GM21515 (cell line): ENCODE data around the gene TMEM134.

Experiments
- ATAC-seq: cut with Tn5 transposase; IDR thresholded peaks from one replicate; pipeline ENCODE4 v1.9.1; 2021; ENCODE audit not compliant: unreplicated experiment

TMEM134 gene

DNA sequence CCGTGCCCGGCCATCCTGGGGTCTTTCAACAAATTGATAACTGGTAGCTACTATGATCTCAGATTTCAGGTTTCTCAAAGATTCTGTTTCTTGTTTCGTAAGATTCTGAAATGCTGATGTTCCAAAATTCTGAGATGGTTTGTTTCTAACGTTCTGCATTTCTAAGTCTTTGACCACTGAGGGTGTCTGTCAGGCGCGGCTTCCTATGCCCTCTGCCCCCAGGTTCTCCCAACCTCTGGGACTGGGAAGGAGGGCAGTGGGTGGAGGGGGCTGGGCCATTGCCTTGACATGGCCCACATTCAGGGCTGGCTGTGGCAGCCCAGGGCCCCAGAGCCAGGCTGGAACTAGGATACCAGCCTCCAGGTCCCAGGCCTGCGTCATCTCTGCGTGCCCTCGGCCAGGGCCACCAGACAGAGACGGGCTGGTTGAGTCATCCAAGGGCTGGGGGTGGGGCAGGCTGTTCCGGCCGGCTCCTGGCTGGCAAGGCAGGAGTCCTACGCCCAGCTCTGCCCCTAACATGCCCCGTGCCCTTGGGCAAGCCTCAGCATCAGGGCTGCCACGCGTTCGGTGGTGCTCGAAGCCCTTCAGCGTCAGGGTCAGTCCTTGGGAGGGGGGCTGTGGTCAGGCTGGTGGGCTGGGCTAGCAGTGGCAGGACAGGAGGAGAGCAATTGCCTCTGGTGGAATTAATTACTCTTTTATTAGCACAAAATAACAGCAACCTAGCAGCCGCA lies 5.2 kb downstream of the TMEM134 start:
- ATAC-seq = no peak

DNA sequence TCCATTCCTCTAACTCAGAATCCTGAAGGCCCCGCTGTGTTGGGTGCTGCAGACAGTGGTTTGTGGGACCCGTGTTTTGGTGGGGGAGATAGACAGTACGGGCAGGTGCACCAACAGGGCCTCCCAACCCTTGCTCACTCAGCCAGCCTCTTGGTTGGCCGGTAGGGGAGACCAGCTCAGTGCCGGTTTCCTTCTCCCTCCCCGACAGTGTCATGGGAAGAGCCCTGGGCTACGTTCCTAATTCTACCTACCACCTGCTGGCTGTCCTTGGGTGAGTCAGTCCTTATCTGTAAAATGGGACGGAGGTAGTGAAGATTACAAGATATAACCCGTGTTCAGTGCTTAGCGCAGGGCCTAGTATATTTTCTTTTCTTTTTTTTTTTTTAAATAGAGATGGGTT lies 5.9 kb downstream of the TMEM134 start:
- ATAC-seq = no peak

DNA sequence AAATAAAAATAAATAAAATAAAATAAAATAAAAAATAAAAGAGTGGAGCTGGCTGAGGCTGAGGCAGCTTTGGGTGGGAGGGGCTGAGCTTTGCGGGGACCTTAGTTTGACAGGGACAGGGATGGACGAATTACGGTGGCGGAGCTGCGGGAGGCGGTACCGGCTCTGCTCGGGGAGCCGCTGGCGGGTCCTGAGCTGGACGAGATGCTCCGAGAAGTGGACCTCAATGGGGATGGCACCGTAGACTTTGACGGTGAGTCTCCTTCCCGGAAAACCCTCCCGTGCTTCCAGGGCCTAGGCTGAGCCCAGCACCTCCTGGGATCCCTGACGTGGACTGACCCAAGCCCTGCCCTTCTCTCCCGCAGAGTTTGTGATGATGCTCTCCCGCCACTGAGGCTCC lies 10.8 kb downstream of the TMEM134 start:
- ATAC-seq = no peak

DNA sequence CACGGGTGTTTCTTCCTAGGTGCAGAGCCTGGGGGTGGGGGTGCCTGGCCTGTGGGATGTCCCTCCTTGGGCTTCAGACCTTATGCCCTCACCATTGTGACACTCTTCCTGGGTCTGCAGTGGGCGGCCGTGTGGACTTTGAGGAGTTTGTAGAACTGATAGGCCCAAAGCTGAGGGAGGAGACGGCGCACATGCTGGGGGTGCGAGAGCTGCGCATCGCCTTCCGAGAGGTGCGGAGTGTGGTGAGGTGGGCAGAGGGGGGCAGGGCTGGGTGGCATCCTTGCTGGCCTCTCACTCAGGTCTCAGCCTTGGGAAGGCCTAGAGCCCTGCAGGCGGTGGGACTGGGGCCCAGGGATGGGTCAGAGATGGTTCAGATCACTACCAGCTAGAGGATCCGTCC lies 11.6 kb downstream of the TMEM134 start:
- no peak for ATAC-seq

DNA sequence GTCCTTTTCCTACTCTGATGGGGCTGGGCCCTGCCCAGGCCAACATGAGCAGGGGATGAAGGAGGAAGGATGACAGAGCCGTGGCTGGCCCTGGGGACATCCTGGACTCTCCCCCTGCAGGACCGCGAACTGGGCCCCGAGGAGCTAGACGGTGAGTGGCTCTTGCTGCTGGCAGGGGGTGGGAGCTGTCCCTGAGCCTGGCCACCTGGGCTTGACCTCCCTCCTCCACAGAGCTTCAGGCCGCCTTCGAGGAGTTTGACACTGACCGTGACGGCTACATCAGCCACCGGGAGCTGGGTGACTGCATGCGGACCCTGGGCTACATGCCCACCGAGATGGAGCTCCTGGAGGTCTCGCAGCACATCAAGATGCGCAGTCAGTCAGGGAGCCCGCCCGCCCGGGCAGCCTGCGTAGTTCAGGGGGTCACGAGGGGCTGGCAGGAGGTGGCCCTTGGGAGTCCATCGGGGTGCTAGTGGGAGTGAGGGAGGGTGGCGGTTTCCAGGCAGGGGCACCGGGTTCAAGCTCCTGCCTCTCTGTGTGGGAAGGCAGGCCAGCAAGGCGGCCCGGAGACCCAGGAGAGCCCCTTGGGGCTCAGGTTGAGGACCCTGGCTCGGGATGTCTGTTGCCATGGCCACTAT lies 12.9 kb downstream of the TMEM134 start:
- ATAC-seq = no peak

DNA sequence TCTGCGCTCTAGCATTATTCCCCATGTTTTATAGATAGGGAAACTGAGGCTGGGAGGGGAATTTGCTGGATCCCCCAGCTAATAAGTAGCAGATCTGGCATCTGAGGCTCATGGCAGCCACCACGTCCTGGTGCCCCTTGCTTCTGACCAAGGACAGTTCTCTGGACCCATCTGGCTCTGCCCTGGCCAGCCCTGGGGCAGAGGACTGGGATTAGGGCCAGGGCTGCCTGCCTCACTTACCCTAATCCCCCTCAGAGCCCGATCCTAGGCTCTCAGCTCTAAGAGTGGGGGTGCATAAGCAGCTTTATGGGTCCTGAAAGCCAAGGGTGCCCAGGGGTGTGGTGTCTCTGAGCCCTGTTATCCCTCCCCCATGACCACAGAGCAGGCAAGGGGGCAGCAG lies 14.0 kb downstream of the TMEM134 start, which contains the start of gene CABP4:
Gene CABP4 (plus strand): TSS at position 301 of the 400 bp plus-strand sequence. CDS start 70 bp downstream, at position 371.
- no peak for ATAC-seq

DNA sequence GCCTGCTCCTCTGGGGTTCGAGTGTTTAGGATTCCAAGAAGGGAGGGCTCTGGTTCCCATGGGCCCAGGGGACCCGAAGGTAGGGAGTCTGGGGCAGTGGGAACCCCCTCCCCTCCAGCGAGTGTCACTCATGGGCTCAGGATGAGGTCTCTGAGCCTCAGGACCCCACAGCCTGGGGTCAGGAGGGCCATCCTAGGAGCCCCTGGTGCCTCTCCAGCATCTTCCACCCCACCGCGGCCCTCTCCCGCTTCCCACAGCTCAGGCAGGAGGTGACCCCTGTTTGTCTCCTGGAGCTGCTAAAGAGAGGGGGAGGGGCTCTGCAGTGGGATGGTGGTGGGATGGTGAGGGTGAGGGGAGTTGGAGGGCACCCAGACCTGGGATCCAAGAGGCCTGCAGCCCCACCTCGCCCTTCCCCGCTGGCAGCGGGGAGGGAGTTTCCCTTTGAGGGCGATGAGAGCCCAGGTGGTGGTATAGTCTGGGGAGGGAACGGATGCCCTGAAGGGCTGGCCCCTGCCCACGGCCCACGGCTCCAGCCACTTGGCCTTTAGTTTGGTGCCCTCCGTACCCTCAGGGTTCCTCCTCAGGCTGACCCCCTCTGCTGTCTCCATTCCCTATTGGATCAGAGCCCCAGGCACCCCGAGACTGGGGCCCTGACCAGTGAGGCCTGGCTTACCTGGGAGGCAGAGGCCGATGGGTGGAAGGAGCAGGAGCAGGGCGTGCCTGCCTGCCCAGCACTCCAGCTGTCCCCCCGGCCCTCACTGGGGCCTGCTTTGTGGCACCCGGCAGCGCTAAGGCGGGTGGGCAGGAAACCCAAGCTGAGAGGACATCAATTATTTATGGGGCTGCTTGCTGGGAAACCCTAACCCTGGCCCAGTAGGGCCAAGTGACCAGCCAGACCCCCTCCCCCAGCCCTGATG lies 15.0 kb downstream of the TMEM134 start:
- no peak for ATAC-seq

DNA sequence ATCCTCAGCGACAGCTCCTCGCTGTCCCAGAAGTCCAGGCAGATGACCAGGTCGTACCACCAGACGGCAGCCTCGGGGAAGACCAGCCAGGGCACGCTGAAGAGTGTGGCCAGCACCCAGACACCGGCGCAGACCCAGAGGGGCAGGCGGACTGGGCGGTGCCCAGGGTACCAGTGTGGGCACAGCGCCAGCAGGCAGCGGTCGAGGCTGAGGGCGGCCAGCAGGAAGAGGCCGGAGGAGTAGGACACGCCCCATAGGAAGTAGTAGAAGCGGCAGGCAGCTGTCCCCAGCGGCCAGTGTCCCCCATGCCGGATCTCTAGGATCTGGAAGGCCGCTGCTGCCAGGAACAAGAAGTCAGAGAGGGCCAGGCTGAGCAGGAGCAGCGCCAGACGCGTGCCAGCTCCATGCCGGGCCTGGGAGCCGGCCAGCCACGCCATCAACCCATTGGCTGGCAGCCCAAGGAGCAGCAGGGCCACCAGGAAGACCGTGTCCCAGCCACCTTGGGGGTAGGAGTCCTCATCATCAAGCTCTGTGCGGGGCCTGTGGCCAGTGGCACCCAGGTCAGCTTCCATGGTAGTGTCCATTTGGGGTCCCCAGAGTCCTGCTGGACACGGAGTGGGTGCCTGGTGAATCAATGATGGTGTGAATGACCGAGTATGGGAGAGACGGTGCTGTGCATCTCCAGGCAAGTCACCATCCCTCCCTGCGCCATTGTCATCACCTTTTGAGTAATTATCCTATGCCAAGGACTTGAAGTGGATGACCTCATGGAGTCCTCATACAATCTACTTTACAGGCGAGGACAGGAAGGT lies 16.7 kb downstream of the TMEM134 start, which contains the start of gene GPR152:
Gene GPR152 (minus strand): TSS at position 589 of the 812 bp plus-strand sequence. CDS start 5 bp downstream, at position 584.
- ATAC-seq = no peak

DNA sequence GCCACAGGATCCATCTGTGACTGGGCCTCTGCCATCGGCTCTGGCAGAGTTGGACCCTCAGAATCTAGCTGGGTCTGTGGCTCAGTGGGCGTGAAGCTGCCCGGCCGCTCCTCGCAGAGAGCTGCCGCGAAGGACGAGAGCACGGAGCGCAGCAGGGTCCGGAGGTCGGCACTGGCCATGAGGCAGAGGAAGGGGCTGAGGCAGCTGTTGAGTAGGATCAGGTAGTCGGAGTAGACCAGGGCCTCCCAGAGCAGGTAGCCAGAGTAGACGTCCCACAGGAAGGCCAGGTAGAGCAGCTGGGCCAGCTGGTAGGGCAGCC lies 17.4 kb downstream of the TMEM134 start:
- no peak for ATAC-seq

DNA sequence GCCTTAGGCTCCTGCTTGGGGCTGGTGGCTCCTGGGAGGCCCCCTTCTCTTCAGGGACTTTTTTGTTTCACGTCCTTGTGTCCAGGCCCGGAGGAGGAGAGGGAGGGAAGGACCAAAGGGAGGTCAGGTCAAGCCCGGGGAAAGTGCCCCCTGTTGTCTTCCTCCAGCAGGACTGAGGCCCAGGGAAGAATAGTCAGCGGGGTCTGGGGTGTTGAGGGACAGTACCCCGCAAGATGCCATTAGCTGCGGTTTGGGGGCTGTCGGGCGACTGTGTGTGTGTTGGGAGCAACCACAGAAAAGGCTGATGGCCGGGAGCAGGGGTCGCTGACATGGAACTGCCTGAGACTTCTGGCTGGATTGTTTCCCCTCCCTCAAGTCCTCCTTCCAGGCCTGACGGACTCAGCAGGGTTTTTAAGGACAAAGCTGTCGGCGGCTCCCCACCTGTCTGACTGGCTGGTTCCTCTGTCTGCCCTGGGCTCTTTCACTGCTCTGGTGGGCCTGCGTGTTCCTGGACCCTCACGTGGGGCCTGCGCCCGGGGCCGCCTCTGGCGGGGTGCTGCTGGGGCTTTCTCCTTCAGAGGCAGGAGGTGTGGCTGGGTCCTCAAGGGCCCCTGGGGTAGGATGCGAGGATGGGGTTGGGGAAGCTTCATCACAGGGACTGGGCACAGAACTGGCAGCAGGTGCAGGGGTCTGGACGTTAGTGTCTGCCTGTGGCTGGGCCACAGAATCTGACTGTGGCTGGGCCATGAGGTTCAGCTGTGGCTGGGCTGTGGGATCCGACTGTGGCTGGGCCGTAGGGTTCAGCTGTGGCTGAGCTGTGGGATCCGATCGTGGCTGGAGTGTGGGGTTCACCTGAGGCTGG lies 18.0 kb downstream of the TMEM134 start:
- no peak for ATAC-seq

DNA sequence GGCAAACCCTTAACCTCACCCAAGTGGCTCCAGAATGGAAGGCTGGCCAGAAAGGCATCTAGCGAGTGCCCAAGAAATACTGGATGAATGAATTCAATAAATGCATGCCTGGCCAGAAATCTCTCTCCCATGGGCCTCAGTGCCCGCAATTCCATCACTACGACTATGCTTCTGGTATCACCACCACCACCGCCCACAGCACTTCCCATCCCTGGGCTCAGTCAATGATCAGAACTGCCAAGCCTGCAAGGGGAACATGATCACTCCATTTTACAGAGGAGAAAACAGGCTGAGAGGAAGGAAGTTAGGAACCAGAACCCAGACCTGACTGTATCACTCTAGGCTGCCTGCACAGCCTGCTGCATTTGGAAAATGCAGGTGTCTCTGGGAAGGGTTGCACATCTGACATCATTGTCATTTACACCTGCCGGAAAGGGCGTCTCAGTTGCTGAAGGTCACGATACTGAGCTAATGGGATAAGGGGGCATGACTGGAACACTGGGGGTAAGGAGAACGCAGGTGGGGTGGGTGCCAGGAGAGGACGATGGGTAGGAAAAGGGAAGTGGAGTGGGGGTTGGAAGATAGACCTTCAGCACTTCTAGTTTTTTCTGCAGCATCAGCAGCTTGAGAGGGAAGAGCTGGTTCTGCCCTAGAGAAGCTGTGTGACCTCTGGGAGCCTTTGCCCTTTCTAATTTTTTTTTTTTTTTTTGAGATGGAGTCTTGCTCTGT lies 19.8 kb downstream of the TMEM134 start:
- no peak for ATAC-seq

DNA sequence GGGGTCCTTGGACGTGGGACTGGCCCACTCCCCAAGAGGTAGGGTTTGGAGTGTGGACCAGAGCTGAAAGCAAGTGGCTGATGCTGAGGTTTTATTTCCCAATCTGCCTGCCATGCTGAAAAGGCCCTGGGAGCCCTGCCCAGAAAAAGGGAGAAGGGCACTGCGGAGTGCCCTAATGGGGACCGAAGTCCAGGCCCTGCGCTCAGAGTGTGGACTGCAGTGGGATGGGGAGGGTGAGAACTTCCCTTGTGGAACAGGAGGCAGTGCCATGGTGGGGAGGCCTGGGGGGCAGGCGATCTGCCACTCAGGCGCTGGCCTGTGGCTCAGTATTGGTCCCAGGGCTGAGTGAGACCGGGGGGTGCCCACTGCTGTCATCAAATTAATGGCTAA lies 20.8 kb downstream of the TMEM134 start:
- ATAC-seq = no peak

DNA sequence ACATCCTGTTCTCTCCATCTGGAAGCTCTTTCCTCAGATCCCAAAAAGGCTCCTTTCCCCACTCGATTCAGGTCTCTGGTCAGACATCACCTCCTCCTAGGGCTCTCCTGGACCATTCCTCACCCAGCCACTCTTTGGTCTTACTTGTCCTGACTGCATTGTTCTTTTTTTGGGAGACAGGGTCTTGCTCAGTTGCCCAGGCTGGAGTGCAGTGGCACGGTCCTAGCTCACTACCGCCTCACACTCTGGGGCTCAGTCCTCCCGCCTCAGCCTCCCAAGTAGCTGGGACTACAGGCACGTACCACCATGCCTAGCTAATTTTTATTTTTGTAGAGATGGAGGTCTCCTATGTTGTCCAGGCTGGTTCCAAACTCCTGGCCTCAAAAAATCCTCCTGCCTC lies 23.5 kb downstream of the TMEM134 start:
- no peak for ATAC-seq

DNA sequence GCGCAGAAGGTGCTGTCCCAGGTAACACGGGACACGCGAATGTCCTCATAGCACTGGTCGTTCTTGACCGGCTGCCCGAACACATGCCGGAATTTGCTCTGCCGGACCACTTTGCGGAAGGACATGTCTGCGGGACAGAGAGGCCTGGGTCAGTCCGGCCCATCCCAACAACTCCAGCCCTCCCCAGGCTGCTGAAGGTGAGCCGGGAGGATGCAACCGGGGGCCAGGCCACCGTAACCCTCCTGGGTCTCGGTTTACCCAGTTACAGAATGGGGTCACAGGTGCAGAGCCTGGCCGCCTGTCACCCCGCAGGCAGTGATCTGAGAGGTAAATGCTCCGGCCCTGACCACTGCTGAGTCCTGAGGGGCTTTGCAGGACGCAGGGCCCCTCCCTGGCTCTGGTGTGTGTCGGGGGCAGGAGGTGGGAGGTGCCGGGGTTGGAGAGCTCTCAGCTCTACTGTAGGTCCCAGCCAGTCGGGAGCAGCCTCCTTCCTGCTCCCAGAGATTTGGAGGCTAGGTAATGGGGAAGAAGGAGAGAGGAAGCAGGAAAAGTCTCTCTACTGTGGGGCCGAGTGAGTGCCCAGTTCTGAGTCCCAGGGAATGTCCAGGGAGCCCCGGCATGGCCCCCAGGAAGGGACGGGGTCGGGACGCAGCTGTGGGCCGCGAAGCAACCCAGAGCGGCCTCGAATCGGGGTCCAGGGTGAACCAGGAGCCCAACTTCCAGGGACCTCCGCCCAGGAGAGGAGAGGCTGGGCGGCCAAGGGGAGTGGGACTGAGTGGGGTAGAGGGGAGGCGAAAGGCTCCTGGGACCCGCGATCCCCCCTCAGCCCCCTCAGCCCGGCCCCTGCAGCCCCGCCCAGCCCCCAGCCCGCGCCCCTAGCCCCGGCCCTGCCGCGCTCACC lies 26.3 kb downstream of the TMEM134 start:
- ATAC-seq = no peak

DNA sequence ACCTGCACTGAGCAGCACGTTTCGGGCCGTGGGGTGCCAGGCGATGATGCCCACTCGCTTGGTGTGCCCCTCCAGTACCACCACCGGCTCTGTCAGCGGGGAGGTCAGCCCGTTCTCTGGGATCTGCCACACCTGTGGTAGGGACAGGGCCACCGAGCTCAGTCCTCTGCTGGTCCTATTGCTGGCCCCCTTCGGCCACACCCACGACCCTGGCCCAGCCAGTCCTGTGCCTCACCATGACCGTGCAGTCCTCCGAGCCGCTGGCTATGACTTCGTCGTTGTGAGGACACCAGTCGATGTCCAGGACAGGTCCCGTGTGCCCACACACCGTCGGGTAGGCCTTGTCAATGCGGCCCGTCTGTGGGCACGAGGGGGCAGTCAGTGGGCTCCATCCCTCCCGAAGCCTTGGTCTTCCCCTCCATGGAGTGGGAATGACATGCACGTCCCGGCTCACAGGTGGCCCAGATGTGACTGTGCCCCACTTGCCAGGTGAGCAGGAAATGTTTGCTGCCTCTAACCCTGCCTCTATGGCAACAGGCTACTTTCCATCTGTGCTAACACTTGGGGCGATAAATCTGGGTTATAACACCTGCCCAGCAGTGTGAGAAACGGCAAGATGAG lies 27.2 kb downstream of the TMEM134 start:
- ATAC-seq = no peak

DNA sequence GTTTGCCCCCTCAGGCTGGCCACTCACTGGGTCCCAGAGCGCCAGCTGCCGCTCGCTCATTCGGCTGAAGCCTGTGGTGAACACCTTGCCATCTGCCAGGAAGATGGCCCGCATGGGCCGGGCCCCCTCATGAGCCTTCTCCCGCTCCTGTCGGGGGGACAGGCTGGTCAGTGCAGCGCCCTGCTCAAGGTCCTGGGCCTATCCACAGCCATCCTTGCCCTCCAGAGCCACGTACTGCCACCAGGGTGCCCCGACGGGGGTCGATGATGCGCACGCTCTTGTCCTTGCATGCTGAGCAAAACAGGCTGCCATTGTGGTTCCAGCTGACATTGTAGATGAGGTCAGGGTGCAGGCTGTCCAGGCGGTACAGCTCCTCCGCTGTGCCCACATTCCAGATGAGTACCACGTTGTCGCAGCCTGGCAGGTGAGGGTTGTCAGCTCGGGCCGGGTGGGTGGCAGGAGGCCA lies 27.9 kb downstream of the TMEM134 start:
- ATAC-seq = no peak

DNA sequence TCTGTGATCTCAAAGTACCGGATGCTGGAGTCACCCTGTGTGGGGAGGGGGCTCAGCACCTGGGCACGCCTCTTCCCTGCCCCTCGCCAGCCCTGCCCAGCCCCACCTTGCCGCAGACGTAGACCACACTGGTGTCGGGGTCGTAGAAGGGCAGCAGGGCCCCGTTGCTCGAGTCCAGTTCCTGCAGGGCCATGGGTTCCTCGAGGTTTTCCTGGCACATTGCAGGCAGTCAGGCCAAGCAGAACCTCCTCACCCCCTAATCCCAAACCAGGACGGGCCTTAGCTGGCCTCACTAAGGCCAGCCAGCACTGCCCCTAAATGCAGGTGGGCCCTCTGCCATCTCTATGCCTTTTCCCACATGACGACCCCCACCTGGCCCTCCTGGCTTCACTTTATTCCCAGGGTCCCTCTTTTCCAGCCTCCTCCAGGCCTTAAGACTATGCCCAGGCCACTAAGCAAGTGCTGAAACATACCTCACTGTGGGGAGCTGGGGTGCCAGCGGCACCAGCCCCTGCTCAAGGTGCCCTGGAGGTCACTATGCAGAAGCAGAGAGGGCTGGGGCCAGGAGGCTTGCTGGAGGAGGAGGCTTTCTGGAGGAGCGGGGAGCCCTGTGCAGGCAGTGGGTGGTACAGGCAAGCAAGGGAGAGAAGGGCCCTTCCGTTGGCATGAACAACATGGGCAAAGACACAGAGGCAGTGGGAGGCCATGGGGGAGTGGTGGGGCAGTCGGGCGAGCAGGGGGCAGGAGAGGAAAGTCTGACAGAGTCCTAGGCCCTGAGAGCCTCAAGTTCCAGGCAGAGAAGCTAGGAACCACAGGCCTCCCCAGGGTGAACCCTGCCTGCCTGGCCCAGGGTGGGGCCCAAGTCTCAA lies 28.6 kb downstream of the TMEM134 start:
- no peak for ATAC-seq
